GM12878 (cell line): ENCODE results near the gene PILRB. TPM values are rescaled to one million over a fixed set of nuclear protein-coding genes. Genes with fewer than 3 reads are reported as not detected.
A peak's percentile ranks its signal among the peaks of the same experiment; 100 is the strongest.
"Not testable (repeated sequence)": the region's sequence is repeated elsewhere in the genome, so short reads cannot be mapped to it uniquely, and the experiment has no call there.

ENCODE experiments used
- ATAC-seq: fragments of 200-7000 bp; cut with Tn5 transposase; 3 replicates; pipeline ENCODE4 v1.9.1; 2020; ENCODE audit warnings: mild to moderate bottlenecking, moderate library complexity
- BruUV-seq: library from RNA; stranded (reverse); fragments of 400-500 nt; replicated peaks from 2 replicates; lab custom pipeline; 2021; lab: Mats Ljungman, UMichigan
- CTCF ChIA-PET: fragments of 300-600 bp; sonication (Branson Sonifier 250); formaldehyde crosslinking; extraction: SDS; loops from one replicate; lab custom pipeline; 2021; ENCODE audit warnings: inconsistent platforms; lab: Yijun Ruan, JAX
- POLR2A ChIA-PET: fragments of 350-600 bp; formaldehyde crosslinking; extraction: SDS; loops from one replicate; lab custom pipeline; 2021; ENCODE audit warnings: inconsistent platforms; lab: Charles Lee
- RAD21 ChIA-PET: fragments of 300-600 bp; sonication (Branson Sonifier 250); formaldehyde crosslinking; loops from one replicate; lab custom pipeline; 2023; ENCODE audit warnings: antibody characterized with exemption; ENCODE audit not compliant: unreplicated experiment; lab: Charles Lee
- SMC1A ChIA-PET: fragments of 300-600 bp; sonication (Branson Sonifier 250); formaldehyde crosslinking; loops from one replicate; lab custom pipeline; 2023; ENCODE audit not compliant: unreplicated experiment, uncharacterized antibody; lab: Charles Lee
- DNase-seq: peaks from one replicate; pipeline ENCODE4 v3.0.0-alpha.2; 2011; ENCODE audit warnings: low read depth, low spot score
- FAIRE-seq: peaks from 3 replicates; lab custom pipeline; 2011; peaks lifted over from hg19 to GRCh38; lab: Jason Lieb, UNC
- H2AFZ ChIP-seq: 2 replicates; pipeline ENCODE4 v1.6.0; 2011; ENCODE audit warnings: low read depth, low read length, control low read depth; ENCODE audit not compliant: control insufficient read depth
- H3K27ac ChIP-seq: 2 replicates; pipeline ENCODE4 v1.5.1; 2011; ENCODE audit warnings: control low read depth; ENCODE audit not compliant: control insufficient read depth, insufficient read depth
- H3K27me3 ChIP-seq, 2 experiments: replicated peaks in 1 of 2; 2 replicates each; pipeline versions ENCODE4 v1.6.0 to v1.6.1; 2011; ENCODE audit warnings: low read length in 1 of 2; ENCODE audit not compliant: control insufficient read depth in 2 of 2, insufficient read depth in 2 of 2
- H3K36me3 ChIP-seq, 2 experiments: 2 replicates each; pipeline ENCODE4 v1.5.1; 2011; ENCODE audit warnings: low read length in 1 of 2; ENCODE audit not compliant: control insufficient read depth in 2 of 2, insufficient read depth in 2 of 2
- H3K4me1 ChIP-seq: 2 replicates; pipeline ENCODE4 v1.6.1; 2011; ENCODE audit warnings: mild to moderate bottlenecking, low read length, moderate library complexity, mixed read lengths; ENCODE audit not compliant: control insufficient read depth, insufficient read depth
- H3K4me2 ChIP-seq: 2 replicates; pipeline ENCODE4 v1.6.0; 2011; ENCODE audit warnings: control low read depth; ENCODE audit not compliant: control insufficient read depth, insufficient read depth
- H3K4me3 ChIP-seq: fragments of 200-600 bp; sonication (generic); 2 replicates; pipeline ENCODE4 v1.5.1; 2016
- H3K79me2 ChIP-seq: 2 replicates; pipeline ENCODE4 v1.6.0; 2011; ENCODE audit warnings: low read length; ENCODE audit not compliant: control insufficient read depth, insufficient read depth
- H3K9ac ChIP-seq: 2 replicates; pipeline ENCODE4 v1.8.0; 2011; ENCODE audit warnings: low read length, control low read depth, mixed read lengths; ENCODE audit not compliant: control insufficient read depth, insufficient read depth
- H3K9me3 ChIP-seq: replicated peaks from 3 replicates; pipeline ENCODE4 v1.5.1; 2011; ENCODE audit warnings: mild to moderate bottlenecking, low read length; ENCODE audit not compliant: control insufficient read depth, insufficient read depth
- H4K20me1 ChIP-seq: 2 replicates; pipeline ENCODE4 v1.6.0; 2011; ENCODE audit not compliant: control insufficient read depth, insufficient read depth
- WGBS: methylation state at CpG from one replicate; pipeline ENCODE4 v1.1.6; 2016; ENCODE audit warnings: low lambda C conversion rate; ENCODE audit not compliant: insufficient replicate concordance, insufficient coverage; ENCODE audit errors: missing lambda C conversion rate; 5-methylcytosine and 5-hydroxymethylcytosine counted together
- in situ Hi-C: fragments of 300-500 bp; cut with MboI; formaldehyde crosslinking; loops from 9 replicates; pipeline ENCODE4 v1.14.3; 2018; ENCODE audit warnings: mixed read lengths
- intact Hi-C: fragments of 100-400 bp; cut with micrococcal nuclease; formaldehyde crosslinking; loops from one replicate; pipeline ENCODE4 v1.14.2; 2022; ENCODE audit not compliant: unreplicated experiment
- polyA plus RNA-seq, 11 experiments: library from polyadenylated mRNA; depleted of rRNA in 4 of 11; unstranded in 6 of 11; stranded (reverse) in 5 of 11; fragments of >200 nt; fragmentation: Nextera tagmentation in 4 of 11; fragmentation: Illumina TruSeq in 1 of 11; extraction: Ambion mirVana in 4 of 11; extraction: Trizol in 1 of 11; gene quantifications; 1 replicate in 1 of 11; 2 replicates in 10 of 11; pipeline versions ENCODE4 v1.2.1 to v1.2.3, GENCODE V29; 2011 to 2016; ENCODE audit warnings: inconsistent platforms in 2 of 11, missing spikeins in 2 of 11, low read depth in 1 of 11
- total RNA-seq, 4 experiments: library from RNA; depleted of rRNA in 3 of 4; stranded (reverse); fragments of >200 nt in 3 of 4; fragmentation: Illumina TruSeq in 1 of 4; extraction: Trizol in 1 of 4; gene quantifications; 2 replicates each; pipeline versions ENCODE4 v1.2.1 to v1.2.3, GENCODE V29; 2013 to 2021
- TF ChIP-seq, protein P1 (sequence below): fragments of 450-650 bp; IDR thresholded peaks from 2 replicates; pipeline ENCODE4 v1.6.1; 2017; ENCODE audit warnings: mild to moderate bottlenecking, moderate library complexity

The PILRB gene
- total and polyA plus RNA-seq, 10 of the 15 experiments (the other 5 are each of a cell fraction or from before 2014, with no cell fraction given): 2.6 to 50.3 (median 22.0) TPM

GRCh38 chr7:100324194-100324593 lies 33.7 kb upstream of the PILRB start:
- H3K9ac ChIP-seq: not testable (repeated sequence)

DNA sequence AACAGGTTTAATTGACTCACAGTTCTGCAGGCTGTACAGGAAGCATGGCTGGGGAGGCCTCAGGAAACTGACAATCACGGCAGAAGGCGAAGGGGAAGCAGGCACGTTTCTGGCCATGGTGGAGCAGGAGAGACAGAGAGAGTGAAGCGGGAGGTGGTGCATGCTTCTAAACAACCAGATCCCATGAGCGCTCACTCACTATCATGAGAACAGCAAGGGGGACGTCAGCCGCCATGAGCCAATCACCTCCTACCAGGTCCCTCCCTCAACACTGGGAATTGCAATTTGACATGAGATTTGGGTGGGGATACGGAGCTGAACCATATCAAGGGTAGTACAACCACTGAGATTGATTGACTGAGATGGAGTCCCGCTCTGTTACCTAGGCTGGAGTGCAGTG lies 32.2 kb upstream of the PILRB start:
- DNase-seq, H4K20me1 ChIP-seq, H3K9ac ChIP-seq, BruUV-seq, in situ Hi-C loops, H3K9me3 ChIP-seq, CTCF ChIA-PET, SMC1A ChIA-PET, H3K27me3 ChIP-seq, H2AFZ ChIP-seq, H3K79me2 ChIP-seq, RAD21 ChIA-PET, POLR2A ChIA-PET, H3K36me3 ChIP-seq, FAIRE-seq, intact Hi-C loops, H3K4me2 ChIP-seq, H3K4me1 ChIP-seq, H3K4me3 ChIP-seq, H3K27ac ChIP-seq, ATAC-seq: not testable (repeated sequence)
- WGBS: 91% methylated on average over 9 of the region's 9 CpGs

More at GRCh38 chr7:100324194-100324593, 33.7 kb upstream of the PILRB start:
- TF ChIP-seq, protein P1, sequence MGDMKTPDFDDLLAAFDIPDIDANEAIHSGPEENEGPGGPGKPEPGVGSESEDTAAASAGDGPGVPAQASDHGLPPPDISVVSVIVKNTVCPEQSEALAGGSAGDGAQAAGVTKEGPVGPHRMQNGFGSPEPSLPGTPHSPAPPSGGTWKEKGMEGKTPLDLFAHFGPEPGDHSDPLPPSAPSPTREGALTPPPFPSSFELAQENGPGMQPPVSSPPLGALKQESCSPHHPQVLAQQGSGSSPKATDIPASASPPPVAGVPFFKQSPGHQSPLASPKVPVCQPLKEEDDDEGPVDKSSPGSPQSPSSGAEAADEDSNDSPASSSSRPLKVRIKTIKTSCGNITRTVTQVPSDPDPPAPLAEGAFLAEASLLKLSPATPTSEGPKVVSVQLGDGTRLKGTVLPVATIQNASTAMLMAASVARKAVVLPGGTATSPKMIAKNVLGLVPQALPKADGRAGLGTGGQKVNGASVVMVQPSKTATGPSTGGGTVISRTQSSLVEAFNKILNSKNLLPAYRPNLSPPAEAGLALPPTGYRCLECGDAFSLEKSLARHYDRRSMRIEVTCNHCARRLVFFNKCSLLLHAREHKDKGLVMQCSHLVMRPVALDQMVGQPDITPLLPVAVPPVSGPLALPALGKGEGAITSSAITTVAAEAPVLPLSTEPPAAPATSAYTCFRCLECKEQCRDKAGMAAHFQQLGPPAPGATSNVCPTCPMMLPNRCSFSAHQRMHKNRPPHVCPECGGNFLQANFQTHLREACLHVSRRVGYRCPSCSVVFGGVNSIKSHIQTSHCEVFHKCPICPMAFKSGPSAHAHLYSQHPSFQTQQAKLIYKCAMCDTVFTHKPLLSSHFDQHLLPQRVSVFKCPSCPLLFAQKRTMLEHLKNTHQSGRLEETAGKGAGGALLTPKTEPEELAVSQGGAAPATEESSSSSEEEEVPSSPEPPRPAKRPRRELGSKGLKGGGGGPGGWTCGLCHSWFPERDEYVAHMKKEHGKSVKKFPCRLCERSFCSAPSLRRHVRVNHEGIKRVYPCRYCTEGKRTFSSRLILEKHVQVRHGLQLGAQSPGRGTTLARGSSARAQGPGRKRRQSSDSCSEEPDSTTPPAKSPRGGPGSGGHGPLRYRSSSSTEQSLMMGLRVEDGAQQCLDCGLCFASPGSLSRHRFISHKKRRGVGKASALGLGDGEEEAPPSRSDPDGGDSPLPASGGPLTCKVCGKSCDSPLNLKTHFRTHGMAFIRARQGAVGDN: 0 out of 2 replicates have a peak, but pooled peaks have one; percentile 31
- H3K4me3 ChIP-seq, in situ Hi-C loops, BruUV-seq, H3K36me3 ChIP-seq, CTCF ChIA-PET, H3K4me2 ChIP-seq, H4K20me1 ChIP-seq, H3K27me3 ChIP-seq, H3K4me1 ChIP-seq, DNase-seq, POLR2A ChIA-PET, ATAC-seq, intact Hi-C loops, FAIRE-seq, SMC1A ChIA-PET, H2AFZ ChIP-seq, H3K9me3 ChIP-seq, H3K79me2 ChIP-seq, RAD21 ChIA-PET: not testable (repeated sequence)
- 68% methylated on average over 13 of the region's 13 CpGs for WGBS
- peak overlapping the region; percentile 44; the same call in 1 of the 2 replicates for H3K27ac ChIP-seq

GRCh38 chr7:100326914-100327313 lies 31.0 kb upstream of the PILRB start:
- SMC1A ChIA-PET, H3K4me3 ChIP-seq, H4K20me1 ChIP-seq, H3K4me1 ChIP-seq, ATAC-seq, in situ Hi-C loops, RAD21 ChIA-PET, H3K4me2 ChIP-seq, BruUV-seq, H3K27ac ChIP-seq, H3K36me3 ChIP-seq, CTCF ChIA-PET, DNase-seq, H3K27me3 ChIP-seq, intact Hi-C loops, POLR2A ChIA-PET, H3K9ac ChIP-seq, FAIRE-seq, H3K79me2 ChIP-seq, H3K9me3 ChIP-seq, H2AFZ ChIP-seq: not testable (repeated sequence)
- 92% methylated on average over 10 of the region's 11 CpGs for WGBS
